BJ (cell line): ENCODE data around the gene ZFP82. TPM values are rescaled to one million over a fixed set of nuclear protein-coding genes. Genes with fewer than 3 reads are reported as not detected.

ENCODE experiments used
- CTCF ChIA-PET: fragments of 350-600 bp; formaldehyde crosslinking; extraction: SDS; loops from one replicate; lab custom pipeline; 2021; ENCODE audit warnings: antibody characterized with exemption, inconsistent platforms; lab: Yijun Ruan, JAX
- POLR2A ChIA-PET: fragments of 300-600 bp; sonication (Branson Sonifier 250); formaldehyde crosslinking; extraction: SDS; loops from one replicate; lab custom pipeline; 2021; ENCODE audit warnings: antibody characterized with exemption; lab: Charles Lee
- DNase-seq: peaks from one replicate; pipeline ENCODE4 v3.0.0-alpha.2; 2011; ENCODE audit warnings: low read depth
- H3K27me3 ChIP-seq: 2 replicates; pipeline ENCODE4 v1.6.0; 2011; ENCODE audit warnings: low read length; ENCODE audit not compliant: control insufficient read depth, insufficient read depth
- H3K36me3 ChIP-seq: 2 replicates; pipeline ENCODE4 v1.5.1; 2011; ENCODE audit warnings: low read length; ENCODE audit not compliant: control insufficient read depth, insufficient read depth
- H3K4me3 ChIP-seq: 2 replicates; pipeline ENCODE4 v1.5.1; 2011; ENCODE audit warnings: low read depth, mild to moderate bottlenecking, control low read depth, low read length
- polyA minus RNA-seq: library from RNA; depleted of rRNA, polyadenylated mRNA; stranded (reverse); fragments of >200 nt; gene quantifications from 2 replicates; pipeline ENCODE4 v1.2.3, GENCODE V29; 2011; rRNA and poly(A)+ RNA removed
- polyA plus RNA-seq: library from polyadenylated mRNA; depleted of rRNA; stranded (reverse); fragments of >200 nt; gene quantifications from 2 replicates; pipeline ENCODE4 v1.2.3, GENCODE V29; 2011; rRNA removed
- TF ChIP-seq, protein P1 (sequence below): IDR thresholded peaks from 2 replicates; pipeline ENCODE4 v1.5.1; 2011; ENCODE audit warnings: low read depth, mild to moderate bottlenecking, control low read depth, inconsistent platforms, low read length, moderate library complexity; ENCODE audit not compliant: insufficient read depth

Gene ZFP82
- polyA plus RNA-seq (1.8 and 3.8 TPM in 2 replicates), polyA minus RNA-seq (3.1 and 4.3 TPM in 2 replicates)

- TF ChIP-seq, protein P1, sequence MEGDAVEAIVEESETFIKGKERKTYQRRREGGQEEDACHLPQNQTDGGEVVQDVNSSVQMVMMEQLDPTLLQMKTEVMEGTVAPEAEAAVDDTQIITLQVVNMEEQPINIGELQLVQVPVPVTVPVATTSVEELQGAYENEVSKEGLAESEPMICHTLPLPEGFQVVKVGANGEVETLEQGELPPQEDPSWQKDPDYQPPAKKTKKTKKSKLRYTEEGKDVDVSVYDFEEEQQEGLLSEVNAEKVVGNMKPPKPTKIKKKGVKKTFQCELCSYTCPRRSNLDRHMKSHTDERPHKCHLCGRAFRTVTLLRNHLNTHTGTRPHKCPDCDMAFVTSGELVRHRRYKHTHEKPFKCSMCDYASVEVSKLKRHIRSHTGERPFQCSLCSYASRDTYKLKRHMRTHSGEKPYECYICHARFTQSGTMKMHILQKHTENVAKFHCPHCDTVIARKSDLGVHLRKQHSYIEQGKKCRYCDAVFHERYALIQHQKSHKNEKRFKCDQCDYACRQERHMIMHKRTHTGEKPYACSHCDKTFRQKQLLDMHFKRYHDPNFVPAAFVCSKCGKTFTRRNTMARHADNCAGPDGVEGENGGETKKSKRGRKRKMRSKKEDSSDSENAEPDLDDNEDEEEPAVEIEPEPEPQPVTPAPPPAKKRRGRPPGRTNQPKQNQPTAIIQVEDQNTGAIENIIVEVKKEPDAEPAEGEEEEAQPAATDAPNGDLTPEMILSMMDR = no peak
- Histone ChIP-seq H3K36me3 (no peaks in the 10 kb centered on the region), H3K27me3 (no peaks in the 10 kb centered on the region), H3K4me3 (peak within 1 kb of the TSS; percentile 78)
- no peak for DNase-seq
- ChIA-PET CTCF (interaction anchor here (0.6 kb wide), 1 partner anchor 233 kb away, joined by 3 read pairs; no protein-coding TSS in a partner anchor), POLR2A (no interaction called here)
Observed at GRCh38 chr19:36418287-36419001, at the start of gene ZFP82. TSS of gene ZFP82 (minus strand) at chr19:36418644. CDS start at chr19:36409789, 8,855 bp downstream.

DNA sequence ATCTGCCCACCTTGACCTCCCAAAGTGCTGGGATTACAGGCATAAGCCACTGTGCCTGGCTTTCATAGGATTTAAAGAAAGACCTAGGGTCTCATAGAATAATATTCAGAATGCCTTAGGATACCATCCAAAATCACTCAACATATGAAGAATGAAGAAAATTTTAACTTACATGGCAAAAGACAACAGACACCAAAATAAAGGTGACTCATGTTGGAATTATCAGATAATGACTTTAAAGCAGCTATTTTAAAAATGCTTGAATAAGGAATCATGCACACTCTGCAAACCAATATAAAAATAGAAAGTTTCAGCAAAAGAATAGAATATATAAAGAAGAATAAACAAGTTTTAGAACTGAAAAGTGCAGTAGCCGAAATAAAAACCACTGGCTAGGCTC lies 41.6 kb upstream of the ZFP82 start:
- TF ChIP-seq, protein P1 = no peak
- ChIA-PET POLR2A (no interaction called here), CTCF (no interaction called here)
- Histone ChIP-seq H3K36me3 (no peaks in the 10 kb centered on the region), H3K27me3 (no peaks in the 10 kb centered on the region), H3K4me3 (no peak overlapping the region)
- peak; percentile 1 for DNase-seq

GRCh38 chr19:36456831-36457230 lies 38.4 kb upstream of the ZFP82 start:
- ChIA-PET POLR2A (no interaction called here), CTCF (no interaction called here)
- DNase-seq = no peak
- Histone ChIP-seq H3K4me3 (no peak overlapping the region), H3K36me3 (no peaks in the 10 kb centered on the region), H3K27me3 (no peaks in the 10 kb centered on the region)
- TF ChIP-seq, protein P1 = no peak

- POLR2A ChIA-PET = no interaction called here
- Histone ChIP-seq H3K36me3 (peaks cover 4% of the 10 kb centered on the region; the same call in 1 of the 2 replicates), H3K4me3 (no peak overlapping the region), H3K27me3 (no peaks in the 10 kb centered on the region)
- no peak for DNase-seq
- CTCF ChIA-PET = no interaction called here
- TF ChIP-seq, protein P1 = no peak
Observed at GRCh38 chr19:36449059-36449670, 30.7 kb upstream of the ZFP82 start.

DNA sequence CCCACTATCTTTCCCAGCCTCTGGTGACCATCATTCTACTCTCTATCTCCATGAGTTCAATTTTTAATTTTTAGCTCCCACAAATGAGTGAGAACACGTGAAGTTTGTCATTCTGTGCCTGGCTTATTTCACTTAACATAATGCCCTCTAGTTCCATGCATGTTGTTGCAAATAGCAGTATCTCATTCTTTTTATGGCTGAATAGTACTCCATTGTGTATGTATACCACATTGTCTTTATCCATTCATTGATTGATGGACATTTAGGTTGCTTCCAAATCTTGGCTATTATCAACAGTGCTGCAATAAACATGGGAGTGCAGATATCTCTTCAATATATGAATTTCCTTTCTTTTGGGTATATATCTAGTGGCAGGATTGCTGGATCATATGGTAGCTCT lies 22.9 kb upstream of the ZFP82 start:
- no peak overlapping the region for H3K4me3 ChIP-seq
- CTCF ChIA-PET = no interaction called here
- no peak for DNase-seq
- POLR2A ChIA-PET = no interaction called here
- TF ChIP-seq, protein P1 = no peak
- no peaks in the 10 kb centered on the region for H3K36me3 ChIP-seq
- no peaks in the 10 kb centered on the region for H3K27me3 ChIP-seq
